Activated naive CD8-positive, alpha-beta T cell treated with anti-CD3 and anti-CD28 coated beads, Interleukin-2, amount 50 U/mL, for 24 hours (primary cell): ENCODE measurements around the gene CNIH1.
"Not testable (repeated sequence)": the region's sequence is repeated elsewhere in the genome, so short reads cannot be mapped to it uniquely, and the experiment has no call there.

Source experiments
- ATAC-seq: fragments of 150-1000 bp; cut with Tn5 transposase; one replicate; pipeline ENCODE4 v1.10.0; 2021
- DNase-seq: peaks from one replicate; pipeline ENCODE4 v3.0.0; 2021
- H3K27ac Mint-ChIP-seq: one replicate; pipeline ENCODE4 v1.8.0; 2021; ENCODE audit warnings: mild to moderate bottlenecking, mixed read lengths
- H3K27me3 Mint-ChIP-seq: one replicate; pipeline ENCODE4 v1.8.0; 2021; ENCODE audit warnings: mixed read lengths
- H3K36me3 Mint-ChIP-seq: one replicate; pipeline ENCODE4 v1.8.0; 2021; ENCODE audit warnings: low read depth, mixed read lengths
- H3K4me1 Mint-ChIP-seq: one replicate; pipeline ENCODE4 v1.8.0; 2021; ENCODE audit warnings: mixed read lengths
- H3K4me3 Mint-ChIP-seq: one replicate; pipeline ENCODE4 v1.8.0; 2021; ENCODE audit warnings: mild to moderate bottlenecking, moderate library complexity, mixed read lengths
- H3K9me3 Mint-ChIP-seq: one replicate; pipeline ENCODE4 v1.8.0; 2021; ENCODE audit warnings: mixed read lengths

CNIH1 gene

DNA sequence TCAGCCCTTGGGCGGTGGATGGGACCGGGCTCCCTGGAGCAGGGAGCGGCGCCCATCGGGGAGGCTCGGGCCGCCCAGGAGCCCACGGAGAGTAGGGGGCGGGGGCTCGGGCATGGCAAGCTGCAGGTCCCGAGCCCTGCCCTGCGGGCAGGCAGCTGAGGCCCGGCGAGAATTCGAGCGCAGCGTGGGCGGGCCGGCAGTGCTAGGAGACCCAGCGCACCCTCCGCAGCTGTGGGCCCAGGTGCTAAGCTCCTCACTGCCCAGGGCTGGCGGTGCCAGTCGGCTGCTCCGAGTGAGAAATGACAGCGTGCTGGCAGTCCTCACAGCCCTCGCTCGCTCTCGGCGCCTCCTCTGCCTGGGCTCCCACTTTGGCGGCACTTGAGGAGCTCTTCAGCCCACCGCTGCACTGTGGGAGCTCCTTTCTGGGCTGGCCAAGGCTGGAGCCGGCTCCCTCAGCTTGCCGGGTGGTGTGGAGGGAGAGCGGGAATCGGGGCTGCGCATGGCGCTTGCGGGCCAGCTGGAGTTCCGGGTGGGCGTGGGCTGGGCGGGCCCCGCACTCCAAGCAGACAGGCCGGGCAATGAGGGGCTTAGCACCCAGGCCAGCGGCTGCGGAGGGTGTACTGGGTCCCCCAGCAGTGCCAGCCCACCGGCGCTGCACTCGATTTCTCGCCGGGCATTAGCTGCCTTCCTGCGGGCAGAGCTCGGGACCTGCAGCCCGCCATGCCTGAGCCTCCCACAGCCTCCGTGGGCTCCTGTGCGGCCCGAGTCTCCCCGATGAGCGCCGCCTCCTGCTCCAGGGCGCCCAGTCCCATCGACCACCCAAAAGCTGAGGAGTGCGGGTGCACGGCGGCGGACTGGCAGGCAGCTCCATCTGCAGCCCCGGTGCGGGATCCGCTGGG lies 47.9 kb downstream of the CNIH1 start:
- not testable (repeated sequence) for H3K36me3 Mint-ChIP-seq, H3K27ac Mint-ChIP-seq, H3K9me3 Mint-ChIP-seq, H3K4me3 Mint-ChIP-seq, ATAC-seq, DNase-seq, H3K27me3 Mint-ChIP-seq
- H3K4me1 Mint-ChIP-seq, result peaks cover 17% of the 10 kb centered on the region

GRCh38 chr14:54392131-54392859 lies 48.9 kb downstream of the CNIH1 start:
- Mint-ChIP-seq H3K36me3 (no peaks in the 10 kb centered on the region), H3K27me3 (peaks cover 11% of the 10 kb centered on the region), H3K4me3 (no peak overlapping the region), H3K27ac (no peak overlapping the region), H3K9me3 (no peaks in the 10 kb centered on the region), H3K4me1 (peaks cover 9% of the 10 kb centered on the region)
- ATAC-seq, result no peak
- no peak for DNase-seq

DNA sequence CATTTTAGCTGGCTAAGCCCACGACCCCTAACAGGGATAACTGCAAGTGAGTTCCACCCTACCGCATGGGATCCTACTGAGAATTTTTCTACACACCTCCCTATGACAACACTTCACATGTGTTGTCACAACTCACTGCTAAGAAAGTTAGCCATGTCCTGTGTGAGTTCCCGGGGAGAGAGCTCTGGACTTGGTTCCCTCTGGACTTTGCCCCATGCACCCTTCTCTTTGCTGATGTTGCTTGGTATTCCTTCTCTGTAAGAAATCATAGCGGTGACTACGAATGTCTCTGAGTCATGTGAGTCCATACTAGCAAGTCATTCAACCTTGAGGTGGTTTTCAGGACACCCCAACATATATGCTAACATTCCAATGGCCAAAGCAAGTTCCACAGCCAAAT lies 53.8 kb downstream of the CNIH1 start:
- Mint-ChIP-seq H3K36me3 (no peaks in the 10 kb centered on the region), H3K9me3 (no peaks in the 10 kb centered on the region), H3K27me3 (peaks cover 15% of the 10 kb centered on the region), H3K4me3 (no peak overlapping the region), H3K4me1 (no peaks in the 10 kb centered on the region), H3K27ac (no peak overlapping the region)
- ATAC-seq, result no peak
- no peak for DNase-seq

DNA sequence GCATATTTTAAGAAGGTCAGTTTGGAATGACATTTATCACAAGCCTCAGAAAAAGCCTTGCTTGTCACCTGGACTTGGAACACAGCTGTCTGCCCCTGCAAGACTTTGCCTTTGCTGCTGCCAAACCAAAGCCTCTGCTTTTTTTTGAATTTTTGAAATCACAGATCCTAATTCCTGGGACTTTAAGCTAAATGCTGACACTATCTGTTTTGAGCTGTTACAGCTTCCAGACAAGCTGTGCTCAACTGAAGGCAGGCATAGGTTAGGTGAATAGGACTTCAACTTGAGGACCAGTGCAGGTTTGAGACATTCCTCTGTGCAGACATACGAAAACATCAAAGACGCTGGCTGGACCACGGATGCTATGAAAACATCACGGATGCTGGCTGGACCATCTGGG lies 55.6 kb downstream of the CNIH1 start:
- H3K4me1 Mint-ChIP-seq, result no peaks in the 10 kb centered on the region
- no peaks in the 10 kb centered on the region for H3K36me3 Mint-ChIP-seq
- H3K9me3 Mint-ChIP-seq, result no peaks in the 10 kb centered on the region
- DNase-seq (no peak), ATAC-seq (no peak)
- peaks cover 15% of the 10 kb centered on the region for H3K27me3 Mint-ChIP-seq
- no peak overlapping the region for H3K27ac Mint-ChIP-seq
- H3K4me3 Mint-ChIP-seq, result no peak overlapping the region

- DNase-seq (no peak), ATAC-seq (no peak)
- Mint-ChIP-seq H3K9me3 (no peaks in the 10 kb centered on the region), H3K27me3 (peaks cover 18% of the 10 kb centered on the region), H3K36me3 (no peaks in the 10 kb centered on the region), H3K4me3 (no peak overlapping the region), H3K4me1 (no peaks in the 10 kb centered on the region), H3K27ac (no peak overlapping the region)
Observed at GRCh38 chr14:54383835-54384234, 57.3 kb downstream of the CNIH1 start.

DNA sequence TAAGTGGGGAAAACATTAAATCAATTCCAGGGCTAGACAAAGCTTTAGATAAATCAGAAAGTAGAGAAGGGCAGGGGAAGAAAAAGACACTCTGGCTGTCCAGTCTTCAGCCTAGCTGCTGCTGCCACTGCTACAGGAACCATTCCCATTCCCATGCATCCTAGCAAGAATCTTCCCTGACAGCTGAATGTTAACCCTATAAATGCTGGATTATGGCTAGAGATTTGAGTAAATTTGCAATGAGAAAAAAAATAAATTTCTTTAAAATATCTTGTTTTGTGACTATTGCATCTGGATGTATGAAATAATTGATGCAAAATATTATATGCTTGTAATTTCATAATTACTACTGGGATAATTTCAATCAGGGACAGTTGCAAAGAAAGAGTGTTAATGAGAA lies 59.4 kb downstream of the CNIH1 start:
- H3K9me3 Mint-ChIP-seq, result no peaks in the 10 kb centered on the region
- ATAC-seq, result no peak
- no peaks in the 10 kb centered on the region for H3K36me3 Mint-ChIP-seq
- no peak overlapping the region for H3K27ac Mint-ChIP-seq
- DNase-seq, result no peak
- H3K4me1 Mint-ChIP-seq, result no peaks in the 10 kb centered on the region
- H3K4me3 Mint-ChIP-seq, result no peak overlapping the region
- peaks cover 9% of the 10 kb centered on the region for H3K27me3 Mint-ChIP-seq

GRCh38 chr14:54380558-54380957 lies 60.6 kb downstream of the CNIH1 start:
- H3K27ac Mint-ChIP-seq, H3K27me3 Mint-ChIP-seq, H3K36me3 Mint-ChIP-seq, H3K4me3 Mint-ChIP-seq, DNase-seq, ATAC-seq, H3K4me1 Mint-ChIP-seq, H3K9me3 Mint-ChIP-seq: not testable (repeated sequence)

- not testable (repeated sequence) for H3K9me3 Mint-ChIP-seq, DNase-seq, H3K4me1 Mint-ChIP-seq, H3K36me3 Mint-ChIP-seq, H3K4me3 Mint-ChIP-seq, ATAC-seq, H3K27me3 Mint-ChIP-seq, H3K27ac Mint-ChIP-seq
Observed at GRCh38 chr14:54378893-54379292, 62.3 kb downstream of the CNIH1 start.

DNA sequence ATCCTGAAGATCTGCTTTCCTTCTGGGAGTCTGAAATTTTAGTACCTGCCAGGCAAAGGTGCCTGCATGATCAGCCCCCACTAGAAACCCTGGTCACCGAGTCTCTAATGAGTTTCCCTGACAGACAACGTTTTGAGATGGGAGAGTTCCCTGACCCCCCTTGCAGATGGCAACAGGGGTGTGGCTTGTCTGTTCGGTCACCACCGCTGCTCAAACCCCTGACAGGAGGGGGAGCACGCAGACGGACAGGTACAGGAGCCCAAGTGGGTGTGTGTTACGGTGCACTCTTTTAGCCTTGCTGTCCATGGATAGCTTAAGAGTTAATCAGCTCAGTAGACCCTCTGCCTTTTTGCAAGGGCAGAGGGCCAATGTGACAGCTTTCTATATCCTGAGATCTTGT lies 63.7 kb downstream of the CNIH1 start:
- Mint-ChIP-seq H3K4me1 (no peaks in the 10 kb centered on the region), H3K4me3 (no peak overlapping the region), H3K27me3 (peaks cover 10% of the 10 kb centered on the region), H3K27ac (no peak overlapping the region), H3K9me3 (no peaks in the 10 kb centered on the region), H3K36me3 (no peaks in the 10 kb centered on the region)
- ATAC-seq, result no peak
- DNase-seq, result no peak

DNA sequence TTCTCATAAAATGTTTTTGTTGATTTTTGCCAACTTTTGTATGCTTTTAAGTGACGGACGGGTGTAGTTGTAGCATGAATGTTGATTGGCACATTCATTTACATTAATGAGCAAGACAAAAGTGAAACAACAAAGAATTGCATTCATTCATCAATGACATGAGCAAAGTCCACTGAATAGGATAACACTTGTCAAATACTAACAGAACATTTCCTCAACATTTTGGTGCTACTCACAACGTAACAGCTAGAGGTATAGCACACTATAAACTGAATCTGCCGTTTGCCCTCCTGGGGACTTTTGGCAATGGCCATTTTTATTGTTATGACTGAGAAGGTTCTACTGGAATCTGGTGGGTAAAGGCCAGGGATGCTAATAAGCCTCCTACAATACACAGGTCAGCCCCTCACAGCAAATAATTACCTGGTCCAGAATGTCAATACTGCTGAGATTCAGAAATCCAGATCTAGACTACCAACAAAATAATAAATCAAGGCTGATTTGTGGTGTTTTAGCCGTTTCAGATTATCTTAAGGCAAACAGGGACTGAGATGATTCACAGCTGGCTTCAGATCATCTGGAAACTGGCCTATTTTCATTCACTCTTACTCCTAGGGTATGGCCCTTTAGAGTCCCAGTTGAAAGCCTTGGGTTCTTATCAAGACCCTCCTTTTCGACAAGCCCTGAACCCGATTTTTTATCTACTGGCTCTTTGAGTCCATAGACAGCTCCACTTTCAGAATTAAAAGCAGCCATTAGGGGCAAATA lies 66.9 kb downstream of the CNIH1 start:
- Mint-ChIP-seq H3K27ac (no peak overlapping the region), H3K27me3 (peaks cover 8% of the 10 kb centered on the region), H3K4me3 (no peak overlapping the region), H3K9me3 (no peaks in the 10 kb centered on the region), H3K4me1 (no peaks in the 10 kb centered on the region), H3K36me3 (no peaks in the 10 kb centered on the region)
- DNase-seq (no peak), ATAC-seq (no peak)
